HG02642 (cell line): ENCODE data around the gene MYO5B.

Experiments
- ATAC-seq: cut with Tn5 transposase; IDR thresholded peaks from one replicate; pipeline ENCODE4 v1.9.1; 2021; ENCODE audit warnings: mild to moderate bottlenecking; ENCODE audit not compliant: unreplicated experiment, poor library complexity

Gene MYO5B

DNA sequence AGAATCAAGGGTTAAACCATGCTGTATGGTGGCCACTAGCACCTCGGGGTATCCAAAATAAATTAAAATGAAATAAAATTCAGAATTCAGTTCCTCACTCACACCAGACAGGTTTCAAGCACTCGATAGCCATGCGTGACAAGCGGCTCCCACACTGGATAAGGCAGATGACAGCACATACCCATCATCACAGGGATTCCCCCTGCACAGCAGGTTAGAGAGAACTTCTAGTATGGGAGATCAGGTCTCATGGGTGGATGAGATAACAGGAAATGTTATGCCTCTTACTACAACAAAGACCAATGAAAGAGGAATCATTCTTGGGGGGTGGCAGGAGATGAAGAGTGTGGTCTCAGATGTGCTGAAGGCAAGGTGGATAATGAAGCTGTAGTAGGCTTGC is 259.7 kb downstream of the MYO5B start:
- no peak for ATAC-seq

DNA sequence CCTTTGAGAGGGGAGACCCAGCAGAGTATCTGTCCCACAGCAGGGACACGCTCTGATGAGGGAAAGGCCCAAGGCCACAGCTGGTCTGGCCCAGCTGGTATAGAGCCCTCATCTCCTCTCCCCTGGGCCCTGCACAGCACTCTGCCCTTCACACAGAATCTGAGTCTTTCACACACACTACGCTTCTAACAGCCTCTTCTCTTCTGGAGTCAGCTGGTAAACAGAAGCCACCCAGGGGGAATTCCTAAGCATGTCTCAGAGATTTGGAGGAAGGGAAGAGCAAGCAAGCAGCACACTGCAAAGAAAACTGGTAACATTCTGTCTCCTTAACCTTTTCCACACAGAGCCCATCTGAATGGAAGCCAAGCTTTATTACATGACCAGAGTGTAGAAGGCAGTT is 260.5 kb downstream of the MYO5B start:
- ATAC-seq, result no peak

DNA sequence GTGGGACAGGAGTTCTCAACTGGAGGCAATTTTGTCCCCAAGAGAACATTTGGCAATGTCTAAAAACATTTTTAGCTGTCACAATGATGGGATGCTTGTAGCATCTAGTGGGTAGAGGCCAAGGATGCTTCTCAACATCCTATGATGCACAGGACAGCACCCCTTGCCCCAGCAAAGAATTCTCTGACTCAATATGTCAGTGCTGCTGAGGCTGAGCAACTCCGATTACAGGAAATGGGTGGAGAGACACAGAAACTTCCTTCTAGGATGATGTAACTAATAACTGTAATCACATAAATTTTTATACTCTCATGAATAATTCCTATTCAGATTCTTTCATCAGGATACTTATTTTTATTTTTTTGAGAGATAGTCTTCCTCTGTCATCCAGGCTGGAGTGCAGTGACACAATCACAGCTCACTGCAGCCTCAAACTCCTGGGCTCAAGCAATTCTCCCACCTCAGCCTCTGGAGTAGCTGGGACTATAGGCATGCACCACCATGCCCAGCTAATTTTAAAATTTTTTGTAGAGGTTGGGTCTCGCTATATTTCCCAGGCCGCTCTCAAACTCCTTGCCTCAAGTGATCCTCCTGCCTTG is 261.3 kb downstream of the MYO5B start:
- ATAC-seq, result no peak

DNA sequence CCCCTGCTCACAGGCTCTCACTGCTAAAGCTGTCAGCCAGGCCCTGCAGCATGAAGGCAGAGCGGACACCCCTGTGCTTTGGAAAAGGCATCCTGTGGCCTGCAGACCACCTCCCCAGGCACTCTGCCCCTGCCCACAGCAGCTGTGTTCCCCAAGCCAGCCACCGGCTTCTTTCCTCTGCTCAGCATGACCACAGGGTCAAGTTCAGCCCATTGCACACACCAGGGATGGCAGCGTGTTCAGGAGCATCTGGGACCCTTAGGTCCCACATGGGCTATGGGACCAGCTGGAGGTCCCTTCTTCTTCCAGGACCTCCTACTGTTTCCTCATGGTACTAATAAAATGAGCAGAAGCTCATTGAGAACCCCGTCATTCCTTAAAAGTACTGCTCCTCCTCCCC is 263.2 kb downstream of the MYO5B start:
- no peak for ATAC-seq

DNA sequence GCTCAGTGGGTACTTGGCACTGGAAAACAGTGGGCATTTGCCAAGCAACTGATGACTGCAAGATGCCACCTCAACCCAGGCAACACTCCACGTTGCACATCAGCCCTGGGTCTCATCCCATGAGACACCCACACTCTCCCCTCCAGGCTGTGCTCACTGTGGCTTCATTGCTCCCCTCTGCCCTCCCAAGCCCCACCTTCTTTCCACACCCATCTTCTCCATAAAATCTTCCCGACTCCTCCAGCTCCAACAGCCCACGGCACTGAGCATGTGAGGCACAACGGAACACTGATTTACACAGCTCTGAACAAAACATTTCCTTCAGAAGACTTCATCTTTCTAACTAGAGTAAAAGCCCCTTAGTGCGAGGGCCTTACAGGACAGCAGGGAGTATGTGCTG is 263.8 kb downstream of the MYO5B start:
- no peak for ATAC-seq

DNA sequence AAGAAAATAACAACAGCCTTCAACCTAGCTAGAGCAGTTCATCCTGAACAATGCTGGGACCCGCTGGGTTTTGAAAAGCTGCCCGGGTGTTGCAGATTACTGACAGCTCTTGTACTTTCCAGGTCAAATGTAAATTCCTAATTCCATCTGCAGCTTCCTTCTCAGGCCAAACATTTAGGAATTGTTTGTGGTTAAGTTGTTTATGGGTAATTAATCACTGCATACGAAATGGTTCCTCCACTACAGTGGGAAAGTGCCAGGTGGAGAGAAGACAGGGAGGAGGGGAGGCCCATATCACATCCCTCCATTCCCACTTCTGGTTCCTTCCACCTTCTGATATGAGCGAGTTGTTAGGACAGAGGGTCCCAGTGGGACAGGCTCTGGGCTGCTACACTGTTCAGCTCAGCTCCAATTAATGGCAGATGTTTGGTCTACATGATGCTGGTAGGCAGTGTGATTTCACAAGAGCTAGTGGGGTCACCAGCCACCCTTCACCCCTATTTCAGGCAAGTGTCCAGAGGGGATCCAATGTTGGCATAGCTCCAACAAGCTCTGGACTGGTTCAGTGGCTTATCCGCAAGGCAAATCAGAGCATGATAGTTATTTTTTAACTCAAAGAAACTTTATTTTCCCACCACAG is 268.7 kb downstream of the MYO5B start:
- no peak for ATAC-seq

DNA sequence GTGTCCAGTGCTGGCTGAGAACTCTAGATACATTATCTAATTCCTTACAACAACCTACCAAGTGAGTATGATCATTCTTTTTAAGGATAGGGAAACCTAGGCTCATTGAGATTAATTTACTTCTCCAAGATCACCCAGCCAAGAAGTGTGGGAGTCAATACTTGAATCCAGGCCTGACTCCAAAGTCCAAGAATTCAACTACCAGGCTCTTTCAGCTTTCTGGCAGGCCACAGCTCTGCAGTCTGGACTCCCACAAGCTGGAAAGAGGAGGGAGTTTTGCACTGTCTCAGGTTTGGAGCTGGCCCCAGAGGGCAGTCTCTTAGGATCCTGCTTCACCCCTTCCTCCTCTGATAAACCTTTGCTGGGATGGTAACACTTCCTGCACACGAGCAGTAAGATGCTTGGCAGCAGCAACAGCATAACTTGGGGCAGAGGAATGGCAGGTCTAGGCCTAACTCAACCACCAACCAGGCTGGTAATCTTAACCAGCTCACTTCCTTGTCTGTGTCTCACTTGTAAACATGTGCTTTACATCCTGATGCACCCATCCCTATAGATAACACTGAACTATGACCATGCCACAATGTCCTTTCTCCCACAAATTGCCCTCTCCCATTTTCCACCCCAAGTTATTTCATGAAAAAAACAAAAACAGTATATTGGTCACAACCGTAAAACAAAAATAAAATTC is 270.5 kb downstream of the MYO5B start:
- no peak for ATAC-seq

DNA sequence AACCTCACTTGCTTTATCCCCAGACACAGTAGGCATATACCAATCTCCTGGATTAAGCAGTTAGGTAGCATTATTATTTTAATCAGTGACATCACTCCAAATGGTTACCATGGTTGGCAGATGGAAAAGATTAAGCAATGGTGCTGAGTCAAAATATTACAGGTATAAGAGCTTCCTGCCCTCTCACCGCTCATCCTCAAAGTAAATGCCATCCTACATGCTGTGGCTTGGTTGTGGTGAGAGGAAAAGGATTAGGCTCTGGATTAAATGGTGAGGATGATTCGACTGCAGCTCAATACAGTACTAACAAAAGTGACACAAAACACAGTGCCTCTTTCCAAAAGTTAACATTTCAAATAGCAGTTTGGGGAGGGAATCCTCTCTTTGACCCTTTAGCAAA is 272.7 kb downstream of the MYO5B start:
- ATAC-seq, result no peak

DNA sequence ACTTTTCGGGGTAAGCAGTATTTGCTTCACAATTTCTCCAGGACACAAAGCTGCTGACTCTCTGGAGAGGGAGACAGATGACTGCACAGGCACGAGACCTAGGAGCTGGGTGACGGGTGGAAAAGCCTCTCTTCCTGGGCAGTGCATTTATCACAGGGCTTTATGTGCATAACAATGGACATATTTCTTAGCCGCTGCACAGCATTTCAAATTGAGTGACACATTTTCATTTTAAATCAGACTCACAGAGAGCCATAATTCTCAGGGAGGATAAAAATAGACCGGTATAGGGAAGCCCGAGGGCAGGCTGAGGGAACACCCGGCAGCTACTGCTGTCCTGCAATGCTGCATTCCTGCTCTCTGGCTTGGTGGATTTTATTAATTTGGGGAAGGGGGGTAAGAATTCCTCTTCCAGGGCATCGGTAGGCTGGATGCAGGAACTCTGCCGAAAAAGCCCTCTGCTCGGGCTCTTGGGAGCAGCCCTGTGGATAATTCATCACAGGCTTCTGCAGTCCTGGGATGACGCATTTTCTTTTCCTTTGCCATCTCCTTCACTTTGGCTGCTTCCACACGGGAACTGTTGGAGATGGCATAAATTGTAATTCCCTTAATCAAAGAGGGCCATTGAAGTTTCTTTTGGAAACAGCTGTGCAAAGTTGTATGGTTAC is 273.5 kb downstream of the MYO5B start:
- no peak for ATAC-seq

DNA sequence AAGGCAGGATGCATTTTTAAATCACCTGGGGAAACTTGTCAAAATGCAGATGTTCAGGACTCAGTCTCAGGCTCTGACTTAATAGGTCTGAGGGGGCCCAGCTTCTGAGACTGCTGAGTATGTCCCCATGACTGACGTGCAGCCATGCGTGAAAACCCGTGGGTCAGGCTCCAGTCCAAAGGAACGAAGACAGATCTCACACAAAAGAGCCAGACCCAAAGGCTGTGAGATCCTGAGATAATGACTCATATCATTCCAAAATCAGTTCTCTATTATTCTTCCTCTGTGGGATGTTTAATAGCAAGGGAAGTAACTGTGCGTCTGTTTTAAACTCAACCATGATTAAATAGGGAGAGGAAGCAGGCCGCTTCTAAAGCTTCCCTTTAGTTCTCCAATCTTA is 274.2 kb downstream of the MYO5B start:
- ATAC-seq, result no peak

DNA sequence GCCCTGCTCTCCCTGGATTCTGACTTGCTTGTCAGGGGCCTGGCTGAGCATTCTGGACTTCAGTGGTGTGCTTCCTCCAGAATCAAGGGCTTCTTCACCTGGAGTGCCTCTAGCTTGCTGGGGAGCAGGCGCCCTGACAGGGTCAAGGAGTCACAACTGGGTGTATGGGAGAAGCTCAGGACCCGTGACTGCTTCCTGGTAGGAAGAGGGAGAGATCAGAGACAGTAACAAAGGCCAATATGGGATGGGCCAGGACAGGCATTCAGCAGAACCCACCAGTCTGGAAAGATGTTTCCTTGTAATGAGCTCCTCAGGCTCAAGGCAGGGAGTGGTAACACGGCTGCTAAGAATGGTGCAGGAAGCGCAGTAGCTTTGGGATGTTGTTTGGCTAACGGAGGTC is 277.2 kb downstream of the MYO5B start:
- ATAC-seq, result no peak

DNA sequence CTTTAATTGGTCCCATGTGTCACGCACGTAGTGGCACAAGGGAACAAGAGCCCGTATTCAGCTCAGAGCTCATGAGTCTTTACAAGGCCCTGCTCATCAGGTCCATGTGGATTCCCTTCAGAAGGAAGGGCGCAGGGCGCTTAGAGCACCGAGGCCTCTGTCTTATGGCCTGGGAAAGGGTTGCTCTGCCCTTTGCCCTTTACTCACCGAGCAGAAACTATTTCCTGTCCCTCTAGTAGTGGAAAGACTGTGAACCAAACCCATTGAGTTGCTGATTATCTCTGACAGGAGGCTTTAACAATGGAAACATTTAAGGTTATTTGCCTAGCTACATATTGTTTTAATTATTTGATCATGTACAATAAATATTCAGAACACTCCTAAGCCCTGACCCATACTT is 279.6 kb downstream of the MYO5B start:
- ATAC-seq, result no peak

DNA sequence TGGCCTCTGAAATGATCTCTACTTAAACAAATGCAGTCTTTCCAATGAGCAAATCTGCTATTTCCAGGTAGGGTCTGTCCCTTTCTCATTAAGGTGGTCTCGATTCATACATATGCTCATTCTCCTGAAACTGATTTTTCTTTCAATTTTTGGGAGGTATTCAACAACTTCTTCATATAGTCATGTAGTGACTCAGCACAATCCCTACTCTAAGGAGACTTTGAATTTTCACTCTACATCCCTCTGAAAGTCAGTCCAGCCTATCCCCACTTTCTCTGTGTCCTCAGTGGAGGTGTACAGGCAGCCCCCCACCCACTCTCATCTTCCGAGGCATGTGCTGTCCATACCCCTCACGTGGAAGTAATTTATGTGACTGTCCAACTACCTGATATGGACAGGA is 281.7 kb downstream of the MYO5B start:
- ATAC-seq, result no peak

DNA sequence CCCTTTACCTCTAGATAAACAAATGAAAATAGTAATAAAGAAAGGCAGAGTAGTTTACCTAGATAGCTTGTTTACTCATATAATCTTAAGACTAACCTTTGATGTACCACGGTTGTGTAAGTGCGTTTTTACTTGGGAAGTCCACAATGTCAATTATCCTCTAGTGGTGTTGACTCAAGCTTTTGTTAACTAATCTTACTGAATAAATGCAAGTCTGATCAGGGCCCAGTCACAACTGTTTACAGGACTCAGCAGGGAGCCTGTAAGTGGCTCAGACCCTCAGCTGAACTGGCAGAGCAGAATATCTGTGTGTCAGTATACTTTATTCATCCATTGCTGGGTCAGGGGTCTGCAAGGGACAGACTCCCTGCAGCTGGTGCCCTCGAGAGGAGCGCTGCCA is 283.5 kb downstream of the MYO5B start:
- ATAC-seq, result no peak

DNA sequence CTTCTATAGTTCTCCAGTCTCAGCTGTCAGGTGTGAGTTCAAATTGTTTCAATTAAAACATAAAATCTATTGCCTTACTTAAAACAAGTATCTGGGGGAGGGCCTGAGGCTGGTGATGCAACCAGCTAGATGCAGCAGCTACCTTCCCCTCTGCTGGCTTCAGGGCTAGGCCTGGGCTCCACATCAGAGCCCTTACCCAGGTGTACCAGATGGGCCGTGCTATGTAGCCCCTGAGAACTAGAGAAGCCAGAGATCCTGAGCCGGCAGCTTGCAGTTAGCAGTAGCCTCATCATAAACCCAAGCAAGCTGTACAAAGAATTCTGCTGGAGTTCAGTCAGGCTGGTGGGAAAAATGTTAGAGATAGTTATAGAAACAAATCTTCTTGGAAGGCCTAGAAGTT is 284.0 kb downstream of the MYO5B start:
- no peak for ATAC-seq

DNA sequence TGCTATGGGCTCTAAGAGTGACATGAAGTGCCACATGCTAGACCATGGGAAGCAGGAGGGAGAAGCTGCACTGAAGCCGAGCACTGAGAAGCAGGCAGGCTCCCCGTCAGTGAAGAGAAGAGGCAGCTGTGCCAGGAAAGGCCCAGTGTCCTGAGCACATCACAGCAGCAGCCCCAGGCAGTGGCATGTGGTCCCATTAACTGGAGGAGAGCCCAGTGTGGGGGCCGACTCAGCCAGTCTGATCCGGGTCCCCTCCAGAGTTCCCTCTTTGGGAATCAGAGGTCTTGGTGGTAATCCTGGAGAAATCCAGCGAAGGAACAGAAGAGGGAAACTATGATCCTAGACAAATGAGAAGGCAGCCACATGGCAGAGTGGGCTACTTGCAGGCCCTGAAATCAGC is 284.9 kb downstream of the MYO5B start:
- no peak for ATAC-seq

DNA sequence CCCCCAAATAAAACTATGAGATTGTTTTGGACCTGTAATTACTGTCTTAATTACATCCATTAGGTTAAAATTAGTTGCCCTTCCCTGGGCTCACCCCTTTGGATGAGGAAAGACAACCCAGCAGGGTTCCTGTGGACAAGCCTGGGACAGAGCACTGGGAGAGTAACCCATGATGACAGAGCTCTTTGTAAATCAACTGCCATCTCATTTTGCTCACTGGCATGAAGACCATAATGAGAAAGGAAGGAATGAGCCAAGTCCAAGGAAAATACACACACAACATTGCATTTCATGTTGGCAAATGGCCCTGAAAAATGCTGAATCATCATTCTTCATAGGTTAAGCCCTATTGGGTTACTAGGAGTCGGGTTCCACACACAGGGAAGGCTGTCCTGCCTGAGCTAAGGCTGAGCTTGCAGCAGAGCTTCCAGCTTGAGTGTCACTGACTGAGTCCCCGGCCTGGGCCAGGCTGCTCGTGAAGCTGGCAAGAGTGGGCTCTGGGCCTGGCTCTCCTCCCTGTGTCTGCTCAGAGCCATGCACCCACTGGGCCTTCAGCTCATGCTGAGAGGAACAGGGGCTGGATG is 287.5 kb downstream of the MYO5B start:
- no peak for ATAC-seq

DNA sequence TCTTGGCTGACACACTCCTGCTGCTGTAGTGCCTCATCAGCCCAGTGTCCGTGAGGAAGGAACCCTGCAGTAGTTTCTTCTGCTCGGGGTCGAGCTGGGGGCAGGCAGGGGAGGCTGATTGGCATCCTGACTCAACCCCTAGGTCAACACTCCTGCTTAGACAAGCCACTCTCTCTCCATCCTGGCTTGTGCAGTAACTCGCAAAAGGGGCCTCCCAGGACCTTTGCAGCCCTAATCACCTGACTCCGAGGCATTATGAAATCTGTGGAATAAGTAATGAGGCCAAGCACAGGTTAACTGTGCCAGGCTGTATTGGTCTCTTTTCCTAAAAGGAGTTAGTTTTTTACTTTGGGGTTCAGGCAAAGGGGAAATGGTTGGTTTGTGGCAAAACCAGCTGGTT is 289.2 kb downstream of the MYO5B start:
- no peak for ATAC-seq

DNA sequence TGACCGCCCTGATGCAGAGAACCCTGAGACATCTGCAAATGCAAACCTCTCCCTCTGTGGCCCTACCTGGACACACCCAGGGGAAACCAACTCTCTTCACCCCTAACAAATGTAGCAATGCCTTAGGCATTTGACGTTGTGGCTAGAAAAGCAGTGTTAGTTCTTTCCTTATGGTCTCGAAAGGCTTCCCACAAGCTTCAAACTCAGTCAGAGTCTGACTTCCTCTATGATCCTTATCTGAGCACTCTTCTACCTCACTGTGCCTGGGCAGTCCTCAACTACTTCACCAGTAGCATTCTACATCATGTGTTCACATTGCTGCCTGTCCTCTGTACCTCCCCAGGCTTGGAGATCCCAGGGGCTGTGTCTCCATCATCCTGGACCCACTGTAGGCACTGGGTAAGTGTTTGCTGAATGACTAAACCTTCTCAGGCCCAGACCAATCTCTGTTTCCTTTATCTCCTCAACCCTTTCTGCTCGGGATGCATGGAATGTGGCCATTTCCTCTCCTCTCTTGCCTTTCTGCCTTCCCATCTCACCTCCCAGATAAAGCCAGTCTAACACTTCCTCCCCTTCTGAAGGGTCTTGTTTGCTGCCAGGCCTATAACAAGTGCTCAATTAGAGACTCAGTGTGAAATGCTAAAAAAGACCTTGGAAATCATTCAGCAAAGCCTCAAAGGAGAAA is 289.9 kb downstream of the MYO5B start:
- ATAC-seq, result no peak

DNA sequence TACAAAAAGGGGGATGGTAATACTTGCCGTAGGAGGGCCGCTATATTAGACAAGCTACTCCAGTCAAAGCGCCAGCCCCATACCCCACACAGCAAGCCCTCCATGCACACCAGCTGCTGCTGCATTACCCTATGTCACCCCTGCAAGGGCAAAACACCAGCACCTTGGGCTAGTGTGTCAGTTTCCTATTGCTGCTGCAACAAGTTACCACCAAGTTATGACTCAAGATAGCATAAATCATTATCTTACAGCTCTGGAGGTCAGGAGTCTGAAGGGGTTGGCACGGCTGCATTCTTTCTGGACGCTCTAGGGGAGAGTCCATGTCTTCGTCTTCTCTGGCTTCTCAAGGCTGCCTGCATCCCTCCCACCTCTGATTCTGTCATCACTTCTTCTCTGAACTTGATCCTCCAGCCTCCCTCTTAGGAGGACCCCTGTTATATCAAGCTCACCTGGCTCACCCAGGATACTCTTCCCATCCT is 293.0 kb downstream of the MYO5B start:
- ATAC-seq, result no peak
